Stimulated activated memory B cell treated with anti-CD40 and anti-IgM and Interleukin-4, amounts not matched to agents 10 μg/mL and 1 μg/mL and 100 μg/mL, for 72 hours (primary cell): ENCODE results near the gene RTEL1.

Experiments
- ATAC-seq: fragments of 150-1000 bp; cut with Tn5 transposase; 2 replicates; pipeline ENCODE4 v1.10.0; 2021
- H3K27ac Mint-ChIP-seq: one replicate; pipeline ENCODE4 v1.8.0; 2022; ENCODE audit warnings: mild to moderate bottlenecking, mixed read lengths
- H3K27me3 Mint-ChIP-seq: one replicate; pipeline ENCODE4 v1.8.0; 2022; ENCODE audit warnings: mixed read lengths
- H3K36me3 Mint-ChIP-seq: one replicate; pipeline ENCODE4 v1.8.0; 2022; ENCODE audit warnings: mixed read lengths
- H3K4me1 Mint-ChIP-seq: one replicate; pipeline ENCODE4 v1.8.0; 2022; ENCODE audit warnings: mixed read lengths
- H3K4me3 Mint-ChIP-seq: one replicate; pipeline ENCODE4 v1.8.0; 2022; ENCODE audit warnings: mild to moderate bottlenecking, moderate library complexity, mixed read lengths
- H3K9me3 Mint-ChIP-seq: one replicate; pipeline ENCODE4 v1.8.0; 2022; ENCODE audit warnings: mixed read lengths

The RTEL1 gene

DNA sequence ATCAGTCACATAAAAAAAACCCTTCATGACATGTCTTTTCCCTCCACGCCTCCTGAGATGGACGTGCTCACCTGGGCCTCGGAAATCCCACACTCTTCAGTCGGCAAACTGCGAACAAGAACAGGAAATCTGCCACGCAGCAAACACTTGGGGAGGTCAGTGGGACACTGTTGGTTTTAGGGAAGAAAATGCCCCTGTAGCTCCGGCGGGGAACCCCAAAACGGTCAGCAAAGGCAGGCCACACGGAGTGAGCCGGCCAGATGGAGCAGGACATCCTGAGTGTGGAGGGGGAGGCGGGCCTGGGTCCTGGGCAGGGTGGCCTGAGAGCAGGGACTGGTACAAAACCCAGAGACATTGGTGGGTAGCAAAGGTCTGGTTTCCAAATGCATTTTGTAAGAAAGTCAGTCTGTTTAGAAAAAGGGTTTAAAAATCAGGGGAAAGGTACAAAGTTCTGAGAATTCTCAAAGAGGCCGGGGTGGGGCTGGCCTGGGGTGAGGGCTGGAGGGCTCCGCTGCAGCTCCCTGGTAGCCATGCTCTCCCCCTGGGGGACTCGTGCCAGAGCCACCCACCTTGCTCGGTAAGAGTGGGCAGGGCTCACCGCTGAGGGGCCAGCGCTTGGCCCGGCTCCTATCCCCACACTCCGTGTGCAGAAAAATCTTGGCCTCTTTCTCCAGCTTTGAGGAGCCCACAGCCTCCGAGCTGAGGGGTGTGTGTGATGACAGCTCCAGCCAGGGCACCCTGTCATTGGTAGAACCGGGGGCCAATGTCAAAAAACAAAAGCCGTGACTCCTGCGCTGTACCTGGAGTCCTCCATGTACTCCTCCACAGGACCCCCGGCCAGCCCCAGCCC, 86.7 kb downstream of the RTEL1 start:
- Mint-ChIP-seq H3K27ac (no peak overlapping the region), H3K36me3 (no peaks in the 10 kb centered on the region), H3K4me3 (no peak overlapping the region), H3K9me3 (no peaks in the 10 kb centered on the region), H3K27me3 (no peaks in the 10 kb centered on the region), H3K4me1 (no peaks in the 10 kb centered on the region)
- ATAC-seq = no peak

- H3K9me3 Mint-ChIP-seq = no peaks in the 10 kb centered on the region
- no peak for ATAC-seq
- no peak overlapping the region for H3K27ac Mint-ChIP-seq
- H3K27me3 Mint-ChIP-seq = no peaks in the 10 kb centered on the region
- no peaks in the 10 kb centered on the region for H3K36me3 Mint-ChIP-seq
- no peaks in the 10 kb centered on the region for H3K4me1 Mint-ChIP-seq
- H3K4me3 Mint-ChIP-seq = no peak overlapping the region
Observed at GRCh38 chr20:63745424-63745805, 87.3 kb downstream of the RTEL1 start.
